K562 (cell line): Measurements from ENCODE around the gene SFI1.

Experiments
- ATF3 ChIP-seq, 2 experiments: fragments of 450-650 bp in 1 of 2; sonication (generic) in 1 of 2; formaldehyde crosslinking in 1 of 2; IDR thresholded peaks in 1 of 2; conservative IDR thresholded peaks in 1 of 2; 2 replicates each; pipeline versions ENCODE4 v1.6.1 to v1.8.1; 2016 to 2023; ENCODE audit warnings: mild to moderate bottlenecking in 2 of 2, moderate library complexity in 2 of 2, inconsistent platforms in 1 of 2, missing genetic modification reagents in 1 of 2
- CREB1 ChIP-seq, 2 experiments: sonication (generic) in 1 of 2; formaldehyde crosslinking in 1 of 2; IDR thresholded peaks; 2 replicates each; pipeline versions ENCODE4 v1.6.1 to v1.8.0; 2012 to 2022; ENCODE audit warnings: inconsistent platforms in 1 of 2, mild to moderate bottlenecking in 1 of 2, missing genetic modification reagents in 1 of 2, moderate library complexity in 1 of 2
- CTCF ChIP-seq, 3 experiments: IDR thresholded peaks in 2 of 3; conservative IDR thresholded peaks in 1 of 3; 2 replicates each; pipeline ENCODE4 v1.5.1; 2011 to 2012; ENCODE audit warnings: low read length in 3 of 3, mild to moderate bottlenecking in 3 of 3, control low read depth in 2 of 3, improper control_type of control experiment in 1 of 3, inconsistent platforms in 1 of 3, low read depth in 1 of 3, mixed read lengths in 1 of 3, moderate library complexity in 1 of 3; ENCODE audit not compliant: insufficient read depth in 2 of 3
- SIX5 ChIP-seq, 2 experiments: IDR thresholded peaks; 2 replicates each; pipeline ENCODE4 v1.6.1; 2011; ENCODE audit warnings: low read length in 2 of 2, borderline replicate concordance in 1 of 2, low read depth in 1 of 2, mild to moderate bottlenecking in 1 of 2, moderate library complexity in 1 of 2; ENCODE audit not compliant: insufficient read depth in 1 of 2
- SP1 ChIP-seq: sonication (generic); formaldehyde crosslinking; IDR thresholded peaks from 2 replicates; pipeline ENCODE4 v1.8.1; 2022; ENCODE audit warnings: mild to moderate bottlenecking, missing genetic modification reagents
- ZNF407 ChIP-seq: fragments of 450-650 bp; IDR thresholded peaks from 2 replicates; pipeline ENCODE4 v1.6.1; 2016; ENCODE audit warnings: low read depth

GRCh38 chr22:31561970-31562369 is 65.6 kb downstream of the SFI1 start:
- no peak for TF ChIP-seq CREB1 (IDR thresholded peaks at IDR 0.05)
- no peak for TF ChIP-seq CREB1 (CRISPR knock-in tag; IDR thresholded peaks at IDR 0.05)
- TF ChIP-seq ZNF407: no peak
- no peak for TF ChIP-seq ATF3 (IDR thresholded peaks at IDR 0.05)
- no peak for TF ChIP-seq ATF3 (CRISPR knock-in tag; conservative IDR thresholded peaks at IDR 0.05)
- TF ChIP-seq SIX5 (IDR thresholded peaks at IDR 0.05; ENCODE audit: borderline replicate concordance in 1 of 2, insufficient read depth in 1 of 2, low read depth in 1 of 2, low read length in 2 of 2): no peak
- TF ChIP-seq CTCF (IDR thresholded peaks at IDR 0.05 in 2 of 3, conservative IDR thresholded peaks at IDR 0.05 in 1 of 3; ENCODE audit: insufficient read depth in 2 of 3, low read depth in 1 of 3, low read length in 3 of 3): no peak
- no peak for TF ChIP-seq SP1 (CRISPR knock-in tag)
